Measurements from ENCODE around the gene WDR27.

WDR27 gene

GRCh38 chr6:169424149-169424804, 277.6 kb downstream of the WDR27 start:
- no peak for DNase-seq

GRCh38 chr6:169421586-169422264, 280.1 kb downstream of the WDR27 start:
- no peak for DNase-seq

- DNase-seq = no peak
Measured at GRCh38 chr6:169420912-169421543, 280.8 kb downstream of the WDR27 start.

- DNase-seq = no peak
Measured at GRCh38 chr6:169417101-169417500, 284.7 kb downstream of the WDR27 start.

GRCh38 chr6:169416249-169416648, 285.6 kb downstream of the WDR27 start:
- no peak for DNase-seq

- no peak for DNase-seq
Measured at GRCh38 chr6:169415179-169415578, 286.6 kb downstream of the WDR27 start.

- DNase-seq = no peak
Measured at GRCh38 chr6:169411722-169412121, 290.1 kb downstream of the WDR27 start.

- DNase-seq = no peak
Measured at GRCh38 chr6:169411296-169411695, 290.5 kb downstream of the WDR27 start.

- DNase-seq = no peak
Measured at GRCh38 chr6:169409742-169410312, 292.0 kb downstream of the WDR27 start.

GRCh38 chr6:169407325-169407724, 294.5 kb downstream of the WDR27 start:
- DNase-seq = no peak
